OCI-LY3 (cell line): ENCODE measurements around the gene KCNMA1.

Source experiments
- H2AFZ ChIP-seq: fragments of 200-600, 300-600 bp; shearing (Covaris generic); 2 replicates; pipeline ENCODE4 v1.6.0; 2014; ENCODE audit warnings: antibody characterized with exemption, low read depth, low read length
- H3K27ac ChIP-seq: fragments of 200-600, 300-600 bp; sonication (generic); 2 replicates; pipeline ENCODE4 v1.5.1; 2014; ENCODE audit warnings: mild to moderate bottlenecking, low read length, moderate library complexity, mixed read lengths
- H3K27me3 ChIP-seq: fragments of 200-600, 300-600 bp; sonication (generic); 2 replicates; pipeline ENCODE4 v1.6.1; 2014; ENCODE audit warnings: low read depth, low read length, mixed read lengths
- H3K36me3 ChIP-seq: fragments of 200-600, 300-600 bp; sonication (generic); replicated peaks from 2 replicates; pipeline ENCODE3; 2014; ENCODE audit warnings: low read depth, low read length, mixed read lengths
- H3K4me1 ChIP-seq: fragments of 300-600, 200-600 bp; sonication (generic); 2 replicates; pipeline ENCODE4 v1.6.1; 2014; ENCODE audit warnings: low read length, mixed read lengths
- H3K4me2 ChIP-seq: fragments of 200-600, 300-600 bp; sonication (generic); 2 replicates; pipeline ENCODE4 v1.6.1; 2014; ENCODE audit warnings: low read length, mixed read lengths
- H3K4me3 ChIP-seq: fragments of 300-600, 200-600 bp; sonication (generic); 2 replicates; pipeline ENCODE4 v1.5.1; 2014; ENCODE audit warnings: antibody characterized with exemption, mild to moderate bottlenecking, low read length, moderate library complexity
- H3K79me2 ChIP-seq: fragments of 300-600, 200-600 bp; shearing (Covaris generic); 2 replicates; pipeline ENCODE4 v1.6.1; 2014; ENCODE audit warnings: mild to moderate bottlenecking, low read length, mixed read lengths
- H3K9ac ChIP-seq: fragments of 300-600, 200-600 bp; shearing (Covaris generic); 2 replicates; pipeline ENCODE4 v1.6.0; 2014; ENCODE audit warnings: mild to moderate bottlenecking, low read length, moderate library complexity
- H3K9me3 ChIP-seq: fragments of 200-600, 300-600 bp; shearing (Covaris generic); 2 replicates; pipeline ENCODE4 v1.6.1; 2014; ENCODE audit warnings: low read length, mixed read lengths; ENCODE audit not compliant: insufficient read depth
- H4K20me1 ChIP-seq: fragments of 200-600, 300-600 bp; sonication (generic); 2 replicates; pipeline ENCODE4 v1.6.1; 2016; ENCODE audit warnings: low read length, mixed read lengths; ENCODE audit not compliant: insufficient read depth
- EZH2phosphoT487 ChIP-seq: fragments of 200-600 bp; shearing (Covaris generic); IDR thresholded peaks from 2 replicates; pipeline ENCODE4 v1.6.1; 2018; ENCODE audit warnings: antibody characterized with exemption, mixed run types, low read depth
- TF ChIP-seq, protein P1 (sequence below): fragments of 200-600, 300-600 bp; sonication (generic); IDR thresholded peaks from 2 replicates; pipeline ENCODE4 v1.5.1; 2014; ENCODE audit warnings: antibody characterized with exemption, low read length, low read depth

Gene KCNMA1

DNA sequence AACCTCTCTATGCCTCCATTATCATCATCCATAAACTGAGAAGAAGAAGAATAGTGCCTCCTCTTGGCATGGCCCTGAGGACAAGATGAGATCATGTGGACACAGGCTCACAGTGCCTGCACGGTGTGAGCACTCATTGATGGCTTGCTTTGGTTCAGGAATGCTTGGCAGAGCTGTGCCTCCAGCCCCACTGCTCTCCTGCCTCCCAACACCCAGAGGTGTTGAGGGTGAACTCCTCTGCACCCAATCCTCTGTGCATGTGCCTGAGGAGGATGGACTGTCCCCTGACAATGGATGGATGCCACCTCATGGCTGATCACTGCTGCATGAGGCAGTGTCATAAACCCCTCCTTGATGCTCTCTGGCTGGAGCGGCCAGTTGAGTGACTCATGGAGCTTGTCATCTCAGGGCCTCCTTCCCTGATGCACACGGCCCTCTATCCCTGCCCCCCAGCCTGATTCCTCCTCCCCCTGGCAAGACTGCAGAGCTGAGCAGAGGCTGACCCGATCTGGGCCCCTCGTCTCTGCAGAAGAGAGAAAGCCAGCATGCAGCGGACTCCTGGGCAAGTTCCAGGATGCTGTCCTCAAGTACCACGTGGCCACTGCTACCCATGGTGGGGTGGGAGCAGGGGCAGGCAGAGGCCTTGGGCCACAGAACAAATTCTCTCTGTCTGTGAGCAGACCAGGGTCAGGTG, 136.3 kb downstream of the KCNMA1 start:
- TF ChIP-seq, protein P1, sequence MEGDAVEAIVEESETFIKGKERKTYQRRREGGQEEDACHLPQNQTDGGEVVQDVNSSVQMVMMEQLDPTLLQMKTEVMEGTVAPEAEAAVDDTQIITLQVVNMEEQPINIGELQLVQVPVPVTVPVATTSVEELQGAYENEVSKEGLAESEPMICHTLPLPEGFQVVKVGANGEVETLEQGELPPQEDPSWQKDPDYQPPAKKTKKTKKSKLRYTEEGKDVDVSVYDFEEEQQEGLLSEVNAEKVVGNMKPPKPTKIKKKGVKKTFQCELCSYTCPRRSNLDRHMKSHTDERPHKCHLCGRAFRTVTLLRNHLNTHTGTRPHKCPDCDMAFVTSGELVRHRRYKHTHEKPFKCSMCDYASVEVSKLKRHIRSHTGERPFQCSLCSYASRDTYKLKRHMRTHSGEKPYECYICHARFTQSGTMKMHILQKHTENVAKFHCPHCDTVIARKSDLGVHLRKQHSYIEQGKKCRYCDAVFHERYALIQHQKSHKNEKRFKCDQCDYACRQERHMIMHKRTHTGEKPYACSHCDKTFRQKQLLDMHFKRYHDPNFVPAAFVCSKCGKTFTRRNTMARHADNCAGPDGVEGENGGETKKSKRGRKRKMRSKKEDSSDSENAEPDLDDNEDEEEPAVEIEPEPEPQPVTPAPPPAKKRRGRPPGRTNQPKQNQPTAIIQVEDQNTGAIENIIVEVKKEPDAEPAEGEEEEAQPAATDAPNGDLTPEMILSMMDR = no peak
- TF ChIP-seq EZH2phosphoT487 = no peak
- Histone ChIP-seq H3K4me2 (peak overlapping the region; percentile 44), H3K9ac (no peak overlapping the region), H2AFZ (no peak overlapping the region), H3K4me1 (peaks cover 29% of the 10 kb centered on the region), H3K79me2 (peaks cover 27% of the 10 kb centered on the region), H3K4me3 (no peak overlapping the region), H3K27ac (no peak overlapping the region), H3K27me3 (no peaks in the 10 kb centered on the region), H4K20me1 (peaks cover 76% of the 10 kb centered on the region), H3K9me3 (no peaks in the 10 kb centered on the region), H3K36me3 (no peaks in the 10 kb centered on the region)

DNA sequence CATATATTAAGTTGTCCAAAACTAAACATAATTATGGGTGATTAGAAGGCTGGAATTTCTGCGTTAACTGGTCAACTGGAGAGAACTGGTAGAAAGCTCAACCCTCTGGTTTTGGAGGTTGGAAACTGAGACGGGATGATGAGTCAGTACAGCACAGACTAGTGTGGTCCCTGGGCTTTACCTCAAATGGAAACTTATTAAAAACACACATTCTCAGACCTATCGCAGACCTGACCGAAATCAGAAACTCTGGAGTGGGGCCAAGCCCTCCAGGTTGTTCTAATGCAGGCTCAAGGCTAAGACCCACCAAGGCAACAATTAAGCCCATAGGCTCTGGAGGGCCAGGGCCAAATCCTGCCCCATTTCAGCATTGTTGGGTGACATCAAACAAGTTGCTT, 136.9 kb downstream of the KCNMA1 start:
- Histone ChIP-seq H3K27me3 (no peaks in the 10 kb centered on the region), H3K27ac (no peak overlapping the region), H3K4me2 (peak overlapping the region; percentile 44), H3K9ac (no peak overlapping the region), H3K79me2 (peaks cover 24% of the 10 kb centered on the region), H3K36me3 (no peaks in the 10 kb centered on the region), H3K4me1 (peaks cover 24% of the 10 kb centered on the region), H3K4me3 (no peak overlapping the region), H3K9me3 (no peaks in the 10 kb centered on the region), H2AFZ (no peak overlapping the region), H4K20me1 (peaks cover 75% of the 10 kb centered on the region)
- TF ChIP-seq, protein P1 = no peak
- no peak for TF ChIP-seq EZH2phosphoT487

DNA sequence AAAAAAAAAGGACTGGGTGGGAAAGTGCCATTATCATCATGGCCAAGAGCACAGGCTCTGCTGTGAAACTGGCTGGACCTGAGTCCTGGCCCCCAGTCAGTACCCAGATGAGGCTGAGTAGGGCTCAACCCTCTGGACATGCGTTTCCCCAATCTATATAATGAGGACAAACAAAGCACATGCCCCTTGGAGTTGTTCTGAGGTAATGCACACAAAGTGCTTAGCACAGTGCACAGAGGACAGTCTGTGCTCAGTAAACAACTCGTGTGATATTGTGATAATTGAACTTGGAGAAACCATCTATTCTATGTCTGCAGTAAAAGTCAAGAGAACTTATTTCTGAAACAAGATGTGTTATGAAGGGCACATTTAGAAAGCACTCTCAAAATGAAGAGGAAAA, 138.8 kb downstream of the KCNMA1 start:
- peaks cover 85% of the 10 kb centered on the region for H4K20me1 ChIP-seq
- H3K4me1 ChIP-seq = peaks cover 22% of the 10 kb centered on the region
- no peak overlapping the region for H3K4me2 ChIP-seq
- no peak overlapping the region for H3K9ac ChIP-seq
- H3K27ac ChIP-seq = no peak overlapping the region
- no peak overlapping the region for H2AFZ ChIP-seq
- H3K79me2 ChIP-seq = peaks cover 24% of the 10 kb centered on the region
- peaks cover 5% of the 10 kb centered on the region for H3K36me3 ChIP-seq
- TF ChIP-seq, protein P1 = no peak
- no peak for TF ChIP-seq EZH2phosphoT487
- H3K4me3 ChIP-seq = no peak overlapping the region
- no peaks in the 10 kb centered on the region for H3K9me3 ChIP-seq
- no peaks in the 10 kb centered on the region for H3K27me3 ChIP-seq

DNA sequence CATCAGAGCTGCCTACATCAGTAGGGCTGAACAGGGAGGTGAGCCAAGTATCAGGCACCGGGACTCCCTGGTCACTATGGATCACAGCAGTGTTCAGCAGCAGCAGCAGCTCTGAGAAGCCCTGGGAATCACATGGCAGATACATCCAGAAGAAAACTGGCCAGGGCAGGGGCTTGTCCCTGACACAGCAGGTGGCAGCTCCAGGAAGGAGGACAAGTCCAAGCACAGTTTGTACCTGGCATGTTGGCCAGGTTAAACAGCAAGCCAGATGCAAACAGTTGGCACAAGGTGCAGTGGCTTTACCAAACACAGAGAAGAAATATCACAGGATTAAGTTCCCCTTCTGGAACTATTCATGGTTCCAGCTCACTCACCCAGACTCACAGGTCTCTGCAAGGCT, 139.4 kb downstream of the KCNMA1 start:
- no peak overlapping the region for H3K27ac ChIP-seq
- H3K27me3 ChIP-seq = no peaks in the 10 kb centered on the region
- H3K9ac ChIP-seq = no peak overlapping the region
- H3K4me3 ChIP-seq = no peak overlapping the region
- H2AFZ ChIP-seq = no peak overlapping the region
- no peaks in the 10 kb centered on the region for H3K9me3 ChIP-seq
- H4K20me1 ChIP-seq = peaks cover 84% of the 10 kb centered on the region
- H3K36me3 ChIP-seq = peaks cover 5% of the 10 kb centered on the region
- TF ChIP-seq, protein P1 = no peak
- no peak for TF ChIP-seq EZH2phosphoT487
- peaks cover 22% of the 10 kb centered on the region for H3K4me1 ChIP-seq
- no peak overlapping the region for H3K4me2 ChIP-seq
- H3K79me2 ChIP-seq = peaks cover 21% of the 10 kb centered on the region
